OCI-LY3 (cell line): ENCODE data around the gene KCNK6.
"Not testable (repeated sequence)": the region's sequence is repeated elsewhere in the genome, so short reads cannot be mapped to it uniquely, and the experiment has no call there.

ENCODE experiments used
- EZH2phosphoT487 ChIP-seq: fragments of 200-600 bp; shearing (Covaris generic); IDR thresholded peaks from 2 replicates; pipeline ENCODE4 v1.6.1; 2018; ENCODE audit warnings: antibody characterized with exemption, mixed run types, low read depth
- TF ChIP-seq, protein P1 (sequence below): fragments of 200-600, 300-600 bp; sonication (generic); IDR thresholded peaks from 2 replicates; pipeline ENCODE4 v1.5.1; 2014; ENCODE audit warnings: antibody characterized with exemption, low read length, low read depth

DNA sequence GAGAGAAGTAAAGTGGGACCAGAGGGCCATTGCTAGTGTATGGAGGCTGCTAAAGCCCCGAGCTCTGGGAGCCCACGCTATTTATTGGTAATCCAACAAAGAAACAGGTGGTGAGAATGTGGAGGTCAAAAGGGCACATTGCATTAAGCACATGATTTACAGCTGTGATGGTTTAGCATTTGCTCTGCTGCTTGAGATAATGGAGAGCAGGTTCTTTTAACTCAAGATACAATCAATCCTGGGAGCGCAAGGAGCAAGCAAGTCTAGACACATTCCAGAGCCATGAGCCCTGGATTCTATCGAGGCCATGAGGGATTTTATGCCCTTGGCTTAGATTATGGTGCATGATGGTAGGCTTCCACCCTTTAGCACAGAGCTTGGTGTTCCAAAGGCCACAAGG lies 19.4 kb downstream of the KCNK6 start:
- TF ChIP-seq, protein P1, sequence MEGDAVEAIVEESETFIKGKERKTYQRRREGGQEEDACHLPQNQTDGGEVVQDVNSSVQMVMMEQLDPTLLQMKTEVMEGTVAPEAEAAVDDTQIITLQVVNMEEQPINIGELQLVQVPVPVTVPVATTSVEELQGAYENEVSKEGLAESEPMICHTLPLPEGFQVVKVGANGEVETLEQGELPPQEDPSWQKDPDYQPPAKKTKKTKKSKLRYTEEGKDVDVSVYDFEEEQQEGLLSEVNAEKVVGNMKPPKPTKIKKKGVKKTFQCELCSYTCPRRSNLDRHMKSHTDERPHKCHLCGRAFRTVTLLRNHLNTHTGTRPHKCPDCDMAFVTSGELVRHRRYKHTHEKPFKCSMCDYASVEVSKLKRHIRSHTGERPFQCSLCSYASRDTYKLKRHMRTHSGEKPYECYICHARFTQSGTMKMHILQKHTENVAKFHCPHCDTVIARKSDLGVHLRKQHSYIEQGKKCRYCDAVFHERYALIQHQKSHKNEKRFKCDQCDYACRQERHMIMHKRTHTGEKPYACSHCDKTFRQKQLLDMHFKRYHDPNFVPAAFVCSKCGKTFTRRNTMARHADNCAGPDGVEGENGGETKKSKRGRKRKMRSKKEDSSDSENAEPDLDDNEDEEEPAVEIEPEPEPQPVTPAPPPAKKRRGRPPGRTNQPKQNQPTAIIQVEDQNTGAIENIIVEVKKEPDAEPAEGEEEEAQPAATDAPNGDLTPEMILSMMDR: not testable (repeated sequence)
- not testable (repeated sequence) for TF ChIP-seq EZH2phosphoT487
